GM12865 (cell line): ENCODE results near the gene RMDN3.

ENCODE experiments used
- DNase-seq: peaks from one replicate; pipeline ENCODE4 v3.0.0; 2010; ENCODE audit warnings: low read depth
- H3K4me3 ChIP-seq: 2 replicates; pipeline ENCODE4 v1.5.1; 2011; ENCODE audit warnings: mild to moderate bottlenecking, low read depth, low read length, control low read depth
- TF ChIP-seq, protein P1 (sequence below): IDR thresholded peaks from 2 replicates; pipeline ENCODE4 v1.5.1; 2011; ENCODE audit warnings: low read length, control low read depth, low read depth, inconsistent platforms; ENCODE audit not compliant: insufficient read depth; ENCODE audit errors: missing control alignments

RMDN3 gene

GRCh38 chr15:40739854-40740253, 15.2 kb downstream of the RMDN3 start:
- no peak overlapping the region for H3K4me3 ChIP-seq
- TF ChIP-seq, protein P1, sequence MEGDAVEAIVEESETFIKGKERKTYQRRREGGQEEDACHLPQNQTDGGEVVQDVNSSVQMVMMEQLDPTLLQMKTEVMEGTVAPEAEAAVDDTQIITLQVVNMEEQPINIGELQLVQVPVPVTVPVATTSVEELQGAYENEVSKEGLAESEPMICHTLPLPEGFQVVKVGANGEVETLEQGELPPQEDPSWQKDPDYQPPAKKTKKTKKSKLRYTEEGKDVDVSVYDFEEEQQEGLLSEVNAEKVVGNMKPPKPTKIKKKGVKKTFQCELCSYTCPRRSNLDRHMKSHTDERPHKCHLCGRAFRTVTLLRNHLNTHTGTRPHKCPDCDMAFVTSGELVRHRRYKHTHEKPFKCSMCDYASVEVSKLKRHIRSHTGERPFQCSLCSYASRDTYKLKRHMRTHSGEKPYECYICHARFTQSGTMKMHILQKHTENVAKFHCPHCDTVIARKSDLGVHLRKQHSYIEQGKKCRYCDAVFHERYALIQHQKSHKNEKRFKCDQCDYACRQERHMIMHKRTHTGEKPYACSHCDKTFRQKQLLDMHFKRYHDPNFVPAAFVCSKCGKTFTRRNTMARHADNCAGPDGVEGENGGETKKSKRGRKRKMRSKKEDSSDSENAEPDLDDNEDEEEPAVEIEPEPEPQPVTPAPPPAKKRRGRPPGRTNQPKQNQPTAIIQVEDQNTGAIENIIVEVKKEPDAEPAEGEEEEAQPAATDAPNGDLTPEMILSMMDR, result no peak
- DNase-seq, result no peak

DNA sequence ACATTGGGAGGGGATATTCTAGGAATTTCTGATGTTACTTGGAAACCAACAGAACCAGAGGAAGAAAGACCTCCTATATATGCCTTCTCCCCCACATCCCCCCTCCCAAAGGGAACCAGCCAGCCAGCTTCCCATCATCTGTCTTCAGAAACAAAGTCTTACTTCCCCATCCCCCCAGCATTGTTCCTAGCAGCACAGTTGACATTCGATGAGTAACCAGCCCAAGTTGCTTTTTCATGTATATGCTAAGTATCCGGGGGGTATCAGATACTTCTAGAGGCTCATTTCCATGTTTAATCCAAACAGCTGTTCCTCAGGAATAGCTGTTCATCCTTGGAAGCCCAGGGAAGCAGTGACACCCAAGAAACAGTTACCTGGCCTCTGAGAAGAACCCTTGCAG, 16.0 kb downstream of the RMDN3 start:
- no peak overlapping the region for H3K4me3 ChIP-seq
- no peak for DNase-seq
- TF ChIP-seq, protein P1, result no peak

- DNase-seq, result no peak
- TF ChIP-seq, protein P1, result no peak
- no peak overlapping the region for H3K4me3 ChIP-seq
These were observed 18.0 kb downstream of the RMDN3 start for GRCh38 chr15:40737048-40737447.

- no peak for DNase-seq
- TF ChIP-seq, protein P1, result no peak
- no peak overlapping the region for H3K4me3 ChIP-seq
These were observed 18.5 kb downstream of the RMDN3 start for GRCh38 chr15:40736575-40736974.

- H3K4me3 ChIP-seq, result no peak overlapping the region
- no peak for DNase-seq
- TF ChIP-seq, protein P1, result no peak
These were observed 24.0 kb downstream of the RMDN3 start for GRCh38 chr15:40731034-40731433.

DNA sequence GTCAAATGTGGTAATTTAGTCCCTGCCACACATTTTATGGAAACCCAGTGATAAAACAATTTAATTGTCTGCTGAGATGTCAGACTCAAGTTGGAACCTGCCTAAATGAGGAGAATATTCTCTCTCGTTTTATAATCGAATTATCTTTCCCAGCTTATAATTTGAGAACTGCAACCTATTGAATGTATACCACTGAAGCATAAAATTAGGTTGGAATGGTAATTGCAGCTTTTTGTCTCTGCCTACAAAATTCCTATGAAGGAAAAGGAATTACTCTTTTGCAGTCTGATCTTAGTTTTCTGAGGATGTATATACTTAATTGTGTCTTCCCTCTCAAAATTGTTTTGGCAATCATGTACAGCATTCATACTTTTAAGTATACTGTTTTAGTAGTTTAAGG, 31.1 kb downstream of the RMDN3 start:
- no peak overlapping the region for H3K4me3 ChIP-seq
- no peak for DNase-seq
- TF ChIP-seq, protein P1, result no peak

DNA sequence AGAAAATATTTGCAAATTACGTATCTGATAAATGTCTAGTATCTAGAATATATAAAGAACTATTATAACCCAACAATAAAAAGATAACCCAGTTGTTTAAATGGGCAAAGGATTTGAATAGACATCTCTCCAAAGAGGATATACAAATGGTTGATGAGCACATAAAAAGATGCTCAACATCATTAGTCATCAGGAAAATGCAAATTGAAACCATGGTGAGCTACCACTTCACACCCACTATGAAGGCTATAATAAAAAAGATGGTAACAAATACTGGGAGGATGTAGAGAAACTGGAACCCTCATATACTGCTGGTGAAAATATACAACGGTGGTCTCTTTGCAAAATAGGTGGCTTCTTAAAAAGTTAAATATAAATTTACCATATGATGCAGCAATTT, 32.1 kb downstream of the RMDN3 start:
- TF ChIP-seq, protein P1, result no peak
- no peak overlapping the region for H3K4me3 ChIP-seq
- no peak for DNase-seq
